ENCODE data around the gene KLHL29.

KLHL29 gene

GRCh38 chr2:23628926-23629771 is 244.2 kb downstream of the KLHL29 start:
- no peaks in the 10 kb centered on the region for H3K36me3 ChIP-seq (ENCODE audit: control insufficient read depth, insufficient read depth, low read length)
- H3K4me1 ChIP-seq (ENCODE audit: control insufficient read depth, insufficient read depth, low read length), result no peaks in the 10 kb centered on the region
- H3K4me3 ChIP-seq (ENCODE audit: low read length), result no peak overlapping the region
- H3K9ac ChIP-seq (ENCODE audit: low read length), result no peak overlapping the region
- no peaks in the 10 kb centered on the region for H3K27me3 ChIP-seq (ENCODE audit: control insufficient read depth, insufficient read depth, low read length)
- H3K27ac ChIP-seq (ENCODE audit: low read depth, low read length), result no peak overlapping the region

GRCh38 chr2:23629772-23630480 is 244.9 kb downstream of the KLHL29 start:
- no peak overlapping the region for H3K27ac ChIP-seq (ENCODE audit: low read depth, low read length)

GRCh38 chr2:23630961-23631360 is 246.0 kb downstream of the KLHL29 start:
- H3K36me3 ChIP-seq (ENCODE audit: control insufficient read depth, insufficient read depth, low read length), result no peaks in the 10 kb centered on the region
- H3K9ac ChIP-seq (ENCODE audit: low read length), result no peak overlapping the region
- no peaks in the 10 kb centered on the region for H3K27me3 ChIP-seq (ENCODE audit: control insufficient read depth, insufficient read depth, low read length)
- no peak overlapping the region for H3K27ac ChIP-seq (ENCODE audit: low read depth, low read length)
- no peaks in the 10 kb centered on the region for H3K4me1 ChIP-seq (ENCODE audit: control insufficient read depth, insufficient read depth, low read length)
- H3K4me3 ChIP-seq (ENCODE audit: low read length), result no peak overlapping the region

More at GRCh38 chr2:23629772-23630480, 244.9 kb downstream of the KLHL29 start:
- Histone ChIP-seq H3K9ac (ENCODE audit: low read length) (no peak overlapping the region), H3K4me1 (ENCODE audit: control insufficient read depth, insufficient read depth, low read length) (no peaks in the 10 kb centered on the region), H3K36me3 (ENCODE audit: control insufficient read depth, insufficient read depth, low read length) (no peaks in the 10 kb centered on the region), H3K27me3 (ENCODE audit: control insufficient read depth, insufficient read depth, low read length) (no peaks in the 10 kb centered on the region), H3K4me3 (ENCODE audit: low read length) (no peak overlapping the region)

- Histone ChIP-seq H3K27me3 (ENCODE audit: control insufficient read depth, insufficient read depth, low read length) (no peaks in the 10 kb centered on the region), H3K4me3 (ENCODE audit: low read length) (no peak overlapping the region), H3K36me3 (ENCODE audit: control insufficient read depth, insufficient read depth, low read length) (no peaks in the 10 kb centered on the region), H3K4me1 (ENCODE audit: control insufficient read depth, insufficient read depth, low read length) (peaks cover 1% of the 10 kb centered on the region), H3K27ac (ENCODE audit: low read depth, low read length) (no peak overlapping the region), H3K9ac (ENCODE audit: low read length) (no peak overlapping the region)
These were observed 246.4 kb downstream of the KLHL29 start for GRCh38 chr2:23631389-23631788.

- Histone ChIP-seq H3K4me1 (ENCODE audit: control insufficient read depth, insufficient read depth, low read length) (peaks cover 10% of the 10 kb centered on the region), H3K9ac (ENCODE audit: low read length) (no peak overlapping the region), H3K27me3 (ENCODE audit: control insufficient read depth, insufficient read depth, low read length) (no peaks in the 10 kb centered on the region), H3K27ac (ENCODE audit: low read depth, low read length) (no peak overlapping the region), H3K4me3 (ENCODE audit: low read length) (no peak overlapping the region), H3K36me3 (ENCODE audit: control insufficient read depth, insufficient read depth, low read length) (no peaks in the 10 kb centered on the region)
These were observed 247.4 kb downstream of the KLHL29 start for GRCh38 chr2:23632386-23632785.

GRCh38 chr2:23632831-23633395 is 247.9 kb downstream of the KLHL29 start:
- Histone ChIP-seq H3K4me1 (ENCODE audit: control insufficient read depth, insufficient read depth, low read length) (peaks cover 11% of the 10 kb centered on the region), H3K9ac (ENCODE audit: low read length) (no peak overlapping the region), H3K36me3 (ENCODE audit: control insufficient read depth, insufficient read depth, low read length) (no peaks in the 10 kb centered on the region), H3K27me3 (ENCODE audit: control insufficient read depth, insufficient read depth, low read length) (no peaks in the 10 kb centered on the region), H3K27ac (ENCODE audit: low read depth, low read length) (no peak overlapping the region), H3K4me3 (ENCODE audit: low read length) (no peak overlapping the region)

GRCh38 chr2:23633966-23634365 is 249.0 kb downstream of the KLHL29 start:
- no peak overlapping the region for H3K27ac ChIP-seq (ENCODE audit: low read depth, low read length)
- H3K9ac ChIP-seq (ENCODE audit: low read length), result no peak overlapping the region
- H3K36me3 ChIP-seq (ENCODE audit: control insufficient read depth, insufficient read depth, low read length), result no peaks in the 10 kb centered on the region
- H3K4me1 ChIP-seq (ENCODE audit: control insufficient read depth, insufficient read depth, low read length), result peaks cover 11% of the 10 kb centered on the region
- no peak overlapping the region for H3K4me3 ChIP-seq (ENCODE audit: low read length)
- H3K27me3 ChIP-seq (ENCODE audit: control insufficient read depth, insufficient read depth, low read length), result no peaks in the 10 kb centered on the region

- Histone ChIP-seq H3K27me3 (ENCODE audit: control insufficient read depth, insufficient read depth, low read length) (no peaks in the 10 kb centered on the region), H3K9ac (ENCODE audit: low read length) (no peak overlapping the region), H3K27ac (ENCODE audit: low read depth, low read length) (no peak overlapping the region), H3K36me3 (ENCODE audit: control insufficient read depth, insufficient read depth, low read length) (no peaks in the 10 kb centered on the region), H3K4me1 (ENCODE audit: control insufficient read depth, insufficient read depth, low read length) (peaks cover 11% of the 10 kb centered on the region), H3K4me3 (ENCODE audit: low read length) (no peak overlapping the region)
These were observed 250.7 kb downstream of the KLHL29 start for GRCh38 chr2:23635442-23636340.

- Histone ChIP-seq H3K9ac (ENCODE audit: low read length) (no peak overlapping the region), H3K27me3 (ENCODE audit: control insufficient read depth, insufficient read depth, low read length) (no peaks in the 10 kb centered on the region), H3K36me3 (ENCODE audit: control insufficient read depth, insufficient read depth, low read length) (no peaks in the 10 kb centered on the region), H3K4me3 (ENCODE audit: low read length) (no peak overlapping the region), H3K27ac (ENCODE audit: low read depth, low read length) (no peak overlapping the region), H3K4me1 (ENCODE audit: control insufficient read depth, insufficient read depth, low read length) (peaks cover 11% of the 10 kb centered on the region)
These were observed 251.4 kb downstream of the KLHL29 start for GRCh38 chr2:23636426-23636825.

GRCh38 chr2:23637011-23637778 is 252.2 kb downstream of the KLHL29 start:
- peaks cover 11% of the 10 kb centered on the region for H3K4me1 ChIP-seq (ENCODE audit: control insufficient read depth, insufficient read depth, low read length)
- no peaks in the 10 kb centered on the region for H3K36me3 ChIP-seq (ENCODE audit: control insufficient read depth, insufficient read depth, low read length)
- no peak overlapping the region for H3K4me3 ChIP-seq (ENCODE audit: low read length)
- peak overlapping the region; percentile 53 for H3K27ac ChIP-seq (ENCODE audit: low read depth, low read length)
- H3K9ac ChIP-seq (ENCODE audit: low read length), result no peak overlapping the region
- no peaks in the 10 kb centered on the region for H3K27me3 ChIP-seq (ENCODE audit: control insufficient read depth, insufficient read depth, low read length)

- Histone ChIP-seq H3K9ac (ENCODE audit: low read length) (no peak overlapping the region), H3K4me1 (ENCODE audit: control insufficient read depth, insufficient read depth, low read length) (peaks cover 11% of the 10 kb centered on the region), H3K27me3 (ENCODE audit: control insufficient read depth, insufficient read depth, low read length) (no peaks in the 10 kb centered on the region), H3K4me3 (ENCODE audit: low read length) (no peak overlapping the region), H3K36me3 (ENCODE audit: control insufficient read depth, insufficient read depth, low read length) (peaks cover 3% of the 10 kb centered on the region), H3K27ac (ENCODE audit: low read depth, low read length) (no peak overlapping the region)
These were observed 254.5 kb downstream of the KLHL29 start for GRCh38 chr2:23639406-23639982.
